ENCODE results near the gene HNRNPC.

HNRNPC gene

DNA sequence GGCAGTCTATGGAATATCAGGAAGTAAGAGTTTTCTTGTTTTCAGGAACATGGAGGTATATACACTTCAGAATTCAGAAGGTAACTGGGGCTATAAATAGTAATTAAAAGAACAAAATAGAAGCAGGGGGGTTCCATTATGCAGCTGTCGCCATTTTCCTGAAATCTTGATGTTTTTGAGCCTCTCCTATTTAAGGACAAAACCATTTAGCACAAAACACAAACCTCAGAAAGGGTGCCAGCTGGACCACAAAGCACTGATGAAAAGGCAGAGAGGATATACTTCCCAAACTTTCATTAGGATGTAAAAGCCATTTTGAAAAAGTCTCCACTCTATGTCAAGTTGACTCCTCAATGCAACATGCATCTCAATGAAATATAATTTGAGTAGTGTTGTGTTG lies 59.2 kb downstream of the HNRNPC start:
- no peak for DNase-seq (ENCODE audit: low read depth in 2 of 2)

DNA sequence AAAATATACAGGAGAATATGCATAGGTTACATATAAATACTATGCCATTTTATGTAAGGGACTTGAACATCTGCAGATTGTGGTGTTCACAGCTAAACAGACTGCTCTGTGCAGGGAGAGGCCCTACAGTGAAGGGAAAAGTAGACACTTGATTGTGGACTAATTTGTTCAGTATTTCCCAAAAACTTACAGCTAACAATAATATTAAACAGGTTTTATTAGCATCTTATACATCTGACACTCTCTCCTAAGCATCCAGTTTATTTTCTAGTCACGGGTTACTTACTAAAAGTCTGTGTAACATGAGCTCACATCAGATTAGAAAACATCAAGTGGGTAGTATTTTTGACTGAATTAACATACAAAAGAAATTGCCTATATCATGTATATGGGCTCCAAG lies 60.1 kb downstream of the HNRNPC start:
- DNase-seq (ENCODE audit: low read depth in 2 of 2), result no peak

DNA sequence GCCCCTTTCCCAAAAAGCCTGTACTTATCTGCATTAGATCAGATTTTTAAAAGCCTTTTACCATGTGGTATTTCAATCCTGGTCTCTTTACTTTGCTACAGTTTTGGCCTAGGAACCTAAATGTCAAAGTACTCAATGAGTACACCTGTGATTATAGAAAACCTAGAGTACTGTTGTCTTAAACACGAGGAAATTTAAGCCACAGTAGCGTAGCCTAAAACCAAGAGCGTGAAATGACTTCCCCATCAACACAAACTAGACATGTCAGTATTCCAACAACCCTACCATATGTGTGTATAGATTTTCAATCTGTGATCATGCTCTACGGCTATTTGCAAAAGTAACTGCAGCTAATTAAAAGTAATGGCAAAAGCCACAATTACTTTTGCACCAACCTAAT lies 60.7 kb downstream of the HNRNPC start:
- no peak for DNase-seq (ENCODE audit: low read depth in 2 of 2)

DNA sequence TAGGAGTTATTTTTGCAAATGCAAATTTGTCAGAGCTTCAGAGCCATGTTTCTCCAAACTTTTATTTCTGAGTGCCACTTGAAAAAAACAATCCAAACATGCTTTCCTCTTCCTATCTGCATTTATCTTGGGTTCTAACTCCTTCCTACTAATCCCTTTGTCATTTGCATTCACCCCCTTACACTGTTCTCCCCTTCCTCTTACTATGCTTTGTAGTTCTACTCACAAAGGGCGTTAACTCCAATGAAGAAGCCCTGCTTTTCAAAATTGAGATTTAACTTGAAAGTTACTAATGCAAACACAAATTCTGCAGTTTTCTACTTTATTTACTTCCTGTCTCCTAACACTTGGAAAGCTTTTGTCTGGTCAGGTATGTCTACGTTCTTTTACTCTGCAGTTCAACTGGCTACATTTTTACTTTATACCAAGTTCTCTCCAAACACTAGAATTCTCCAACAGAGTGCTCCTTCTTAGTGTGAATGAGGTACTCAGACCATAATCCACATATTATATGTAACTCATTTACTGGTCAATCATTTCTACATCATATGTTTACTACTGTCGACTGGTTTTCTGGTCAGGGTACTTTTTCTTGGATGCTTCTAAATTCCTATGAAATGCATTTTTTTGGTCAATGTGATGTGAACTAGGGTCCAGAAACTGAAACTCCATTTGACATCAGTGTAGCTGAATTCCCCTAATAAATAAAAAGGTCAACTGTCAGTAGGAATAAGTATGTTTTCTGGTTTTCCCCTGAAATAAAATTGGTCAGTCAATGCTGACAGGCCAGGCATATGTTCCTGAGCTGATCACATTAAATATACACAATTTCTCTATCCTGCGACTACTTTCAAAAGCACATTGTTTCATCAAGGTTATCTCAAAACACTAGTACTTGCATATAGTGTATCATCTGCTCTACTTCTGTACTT lies 62.2 kb downstream of the HNRNPC start:
- DNase-seq (ENCODE audit: low read depth in 2 of 2), result no peak

DNA sequence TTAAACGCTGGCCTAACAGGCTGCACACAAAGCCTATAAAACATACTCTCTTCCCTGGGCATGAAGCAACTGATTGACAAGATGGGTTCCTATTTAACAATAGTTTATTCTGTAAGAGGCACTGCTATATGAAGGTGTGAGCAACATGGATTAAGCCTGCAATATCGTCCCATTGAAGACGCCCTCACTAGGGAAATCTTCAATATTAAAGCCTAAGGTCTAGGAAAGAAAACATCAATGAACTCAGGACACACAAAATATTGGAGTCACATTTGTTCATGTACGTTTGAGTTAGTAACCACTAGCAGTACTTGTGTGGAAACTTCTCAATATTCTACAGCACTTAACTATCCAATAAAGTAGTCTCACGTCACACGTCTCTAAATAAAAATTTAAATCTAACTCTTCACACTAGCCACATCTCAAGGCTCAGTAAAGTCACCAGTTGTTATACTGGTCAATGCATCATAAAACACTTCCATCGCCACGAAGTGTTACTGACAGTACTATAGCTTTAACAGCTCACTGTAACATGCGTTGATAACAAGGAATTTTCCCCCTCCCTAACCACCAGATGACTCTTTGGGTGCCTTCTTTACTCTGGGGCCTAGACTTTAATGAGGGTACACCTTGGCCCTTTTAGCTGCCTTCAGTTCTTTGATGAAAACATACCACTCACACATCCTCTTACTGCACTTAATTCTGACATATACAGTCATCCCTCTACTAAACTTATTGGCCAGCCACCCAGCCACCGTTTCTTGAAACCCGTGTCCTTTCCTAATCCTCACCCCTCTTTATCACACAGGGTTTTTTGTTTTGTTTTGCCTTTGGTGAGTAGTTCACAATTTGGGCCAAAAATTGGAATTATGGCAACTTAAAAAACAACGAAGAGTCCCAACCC lies 63.3 kb downstream of the HNRNPC start:
- DNase-seq (ENCODE audit: low read depth in 2 of 2), result no peak

DNA sequence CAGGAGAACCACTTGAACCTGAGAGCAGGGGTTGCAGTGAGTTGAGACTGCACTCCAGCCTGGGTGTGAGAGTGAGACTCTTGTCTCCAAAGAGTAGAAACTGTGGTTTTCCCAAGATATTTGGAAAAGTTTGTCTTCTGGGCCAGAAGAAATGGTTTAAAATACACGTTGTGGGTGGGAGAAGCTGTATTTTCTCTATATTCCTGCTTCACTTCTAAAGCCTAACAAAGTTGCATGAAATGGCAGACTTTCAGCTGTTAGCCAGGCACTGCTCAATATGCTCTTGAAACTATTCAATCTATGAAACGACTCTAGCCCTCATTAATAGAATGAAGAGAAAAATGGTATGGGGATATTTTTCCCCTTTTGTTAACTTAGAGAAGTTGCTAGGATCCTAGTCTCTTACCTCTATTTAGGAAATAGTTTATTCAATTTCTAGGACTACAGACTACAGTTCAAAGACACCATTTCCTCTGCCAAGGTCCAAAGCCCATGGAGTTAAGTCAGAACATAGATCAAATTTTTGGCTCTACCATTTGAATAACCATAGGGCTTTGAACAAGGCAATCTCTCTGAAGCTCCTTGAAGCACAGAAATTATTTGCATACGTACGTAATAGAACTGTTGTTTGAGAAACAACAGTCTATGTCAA lies 64.1 kb downstream of the HNRNPC start:
- DNase-seq (ENCODE audit: low read depth in 2 of 2), result no peak

DNA sequence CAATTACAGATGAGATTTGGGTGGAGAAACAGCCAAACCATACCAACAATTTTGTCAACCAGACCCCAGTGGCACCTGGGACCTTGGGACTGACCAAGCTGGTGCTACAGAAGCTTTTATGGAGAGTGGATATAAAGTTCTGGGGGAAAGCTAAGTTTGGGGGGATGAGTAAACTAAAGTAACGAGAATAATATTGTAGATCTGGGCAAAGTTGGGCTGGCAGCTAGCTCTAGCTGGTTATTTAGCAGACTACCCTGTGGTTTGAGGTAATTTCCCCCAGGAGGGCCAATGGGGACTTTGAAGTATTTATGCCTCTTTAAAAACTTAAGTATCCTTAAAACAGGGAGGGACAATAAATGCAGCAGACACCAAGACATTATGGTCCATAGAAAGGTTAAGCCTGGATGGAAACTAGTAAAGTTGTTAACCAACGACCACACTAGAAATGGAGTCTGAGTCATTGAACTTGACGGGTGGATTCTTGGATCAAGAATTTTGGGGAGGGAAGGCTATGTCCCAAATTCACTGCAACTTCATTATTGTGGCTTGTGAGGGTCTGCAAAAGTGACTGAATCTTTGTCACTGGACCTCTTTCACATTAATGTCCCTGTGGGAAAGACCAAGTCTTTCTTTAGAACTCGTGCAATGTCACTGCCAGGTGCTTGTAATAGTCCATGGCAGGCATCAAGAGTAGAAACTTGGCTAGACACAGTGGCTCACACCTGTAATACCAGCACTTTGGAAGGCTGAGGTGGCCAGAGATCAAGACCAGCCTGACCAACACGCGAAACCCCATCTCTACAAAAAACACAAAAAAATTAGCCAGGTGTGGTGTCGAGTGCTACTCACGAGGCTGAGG lies 64.8 kb downstream of the HNRNPC start:
- DNase-seq (ENCODE audit: low read depth in 2 of 2), result no peak

DNA sequence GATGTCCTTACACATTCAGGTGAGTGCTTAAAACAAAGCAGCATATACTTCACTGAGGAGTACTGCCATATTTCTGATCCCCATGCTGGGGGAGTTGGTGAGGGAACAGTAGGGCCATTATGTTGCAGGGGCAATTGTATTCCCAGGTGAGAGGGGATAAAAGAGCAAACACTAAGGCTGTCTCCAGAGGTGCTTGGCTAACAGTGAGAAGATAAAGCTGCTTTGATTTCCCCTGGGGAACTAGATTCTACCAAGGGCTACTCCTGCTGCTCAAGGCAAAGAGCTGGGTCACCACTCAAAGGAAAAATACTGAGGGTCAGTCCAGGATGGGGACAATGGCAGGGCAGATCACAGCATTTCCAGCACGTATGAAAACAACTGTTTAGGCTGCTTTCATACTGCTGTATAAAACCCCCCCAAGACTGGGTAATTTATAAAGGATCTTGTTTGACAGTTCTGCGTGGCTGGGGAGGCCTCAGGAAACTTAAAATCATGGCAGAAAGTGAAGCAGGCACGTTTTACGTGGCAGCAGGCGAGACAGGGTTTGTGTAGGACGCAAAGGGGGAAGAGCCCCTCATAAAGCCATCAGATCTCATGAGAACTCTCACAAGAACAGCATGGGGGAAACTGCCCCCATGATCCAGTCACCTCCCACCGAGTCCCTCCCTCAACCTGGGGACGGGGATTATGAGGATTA lies 65.6 kb downstream of the HNRNPC start:
- no peak for DNase-seq (ENCODE audit: low read depth in 2 of 2)

DNA sequence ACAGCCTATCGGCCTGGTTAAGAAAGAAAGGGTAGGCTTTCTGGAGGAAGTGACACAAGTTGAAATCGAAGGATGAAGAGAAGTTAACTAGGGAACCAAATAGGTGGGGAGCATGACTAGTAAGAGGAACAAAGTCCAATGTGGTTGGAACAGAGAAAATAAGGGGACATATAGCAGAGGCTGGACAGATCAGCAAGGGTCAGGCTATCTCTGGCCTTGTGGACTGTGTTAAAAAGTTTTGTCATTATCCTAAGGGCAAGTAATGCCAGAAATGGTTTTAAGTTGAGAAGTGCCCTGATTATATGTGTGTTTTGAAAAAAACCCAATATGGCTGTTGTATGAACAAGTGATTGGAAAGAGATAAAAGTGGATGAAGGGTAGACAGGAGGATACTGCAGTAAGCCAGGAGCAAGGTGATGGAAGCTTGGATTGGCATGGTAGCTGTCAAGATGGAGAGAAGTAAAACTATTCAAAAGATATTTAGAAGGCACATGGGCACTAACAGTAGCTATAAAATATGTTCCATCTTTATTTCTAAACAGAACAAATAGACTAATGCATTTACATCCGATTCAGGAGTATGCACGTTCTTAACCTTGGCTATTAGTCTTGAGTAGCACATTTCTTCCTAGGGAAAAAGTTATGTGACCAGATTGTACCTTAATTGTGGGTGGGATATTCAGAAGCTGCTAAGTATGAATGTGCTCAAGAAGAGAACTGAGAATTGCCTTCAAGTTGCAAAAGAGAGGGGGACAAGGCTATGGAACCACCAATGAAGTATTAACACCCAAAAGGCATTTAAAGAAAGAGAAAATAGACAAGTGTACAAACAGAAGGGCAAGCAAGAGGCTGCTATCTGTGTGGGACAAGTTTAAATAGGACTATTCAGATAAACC lies 66.5 kb downstream of the HNRNPC start:
- DNase-seq (ENCODE audit: low read depth in 2 of 2), result no peak

DNA sequence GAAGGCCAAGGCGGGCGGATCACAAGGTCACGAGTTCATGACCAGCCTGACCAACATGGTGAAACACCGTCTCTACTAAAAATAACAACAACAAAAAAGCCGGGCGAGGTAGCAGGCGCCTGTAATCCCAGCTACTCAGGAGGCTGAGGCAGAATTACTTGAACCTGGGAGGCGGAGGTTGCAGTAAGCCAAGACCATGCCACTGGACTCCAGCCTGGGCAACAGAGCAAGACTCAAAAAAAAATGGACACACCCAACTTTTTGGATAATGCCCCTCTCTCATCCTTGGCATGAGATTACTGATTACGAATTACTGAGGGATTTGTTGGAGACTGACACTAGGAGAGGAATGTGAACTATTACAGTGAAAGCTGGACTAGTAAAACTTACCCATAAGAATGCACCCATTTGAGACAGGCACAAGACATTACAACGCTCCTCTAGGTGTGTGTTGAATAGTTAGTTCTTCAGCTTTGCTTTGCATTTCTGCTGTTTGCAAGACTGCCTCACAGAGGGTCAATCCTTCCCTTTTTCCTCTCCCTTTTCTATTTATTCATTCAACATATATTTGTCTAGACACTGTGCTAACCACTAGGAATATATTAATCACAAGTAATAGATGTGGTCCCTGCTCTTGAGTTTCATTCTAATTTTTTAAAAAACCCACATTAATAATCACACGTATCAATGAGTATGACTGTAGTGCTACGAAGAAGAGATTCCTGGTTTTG lies 67.3 kb downstream of the HNRNPC start:
- no peak for DNase-seq (ENCODE audit: low read depth in 2 of 2)

DNA sequence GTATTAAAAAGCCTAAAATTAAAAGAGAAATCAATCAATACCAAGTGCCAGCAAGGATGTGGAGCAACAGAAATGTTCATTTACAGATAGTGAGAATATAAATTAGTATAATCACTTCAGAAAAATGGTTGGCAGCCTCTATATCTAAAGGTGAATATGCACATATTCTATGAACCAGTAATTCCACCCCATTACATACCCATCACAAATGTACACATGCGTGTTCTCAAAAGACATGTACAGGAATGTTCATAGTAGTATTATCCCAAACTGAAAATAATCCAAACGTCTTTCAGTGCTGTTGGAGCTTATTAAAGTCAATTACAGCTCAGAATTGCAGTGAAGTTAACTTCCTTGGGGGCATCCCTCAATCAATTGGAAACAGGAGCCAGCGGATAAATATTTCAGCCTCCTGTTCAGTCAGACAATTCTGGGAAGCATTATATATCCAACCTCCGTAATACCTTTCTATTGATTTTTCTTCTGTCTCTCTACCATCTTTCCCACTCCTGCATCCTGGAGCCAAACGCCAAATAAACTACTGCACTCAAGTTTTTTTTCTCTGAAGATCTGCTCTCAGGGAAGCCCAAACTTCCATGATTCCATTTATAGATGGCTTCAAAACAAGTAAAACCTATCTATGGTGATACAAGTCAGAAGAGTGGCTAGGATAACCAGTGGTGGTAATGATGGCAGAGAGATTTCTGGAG lies 68.3 kb downstream of the HNRNPC start:
- no peak for DNase-seq (ENCODE audit: low read depth in 2 of 2)

DNA sequence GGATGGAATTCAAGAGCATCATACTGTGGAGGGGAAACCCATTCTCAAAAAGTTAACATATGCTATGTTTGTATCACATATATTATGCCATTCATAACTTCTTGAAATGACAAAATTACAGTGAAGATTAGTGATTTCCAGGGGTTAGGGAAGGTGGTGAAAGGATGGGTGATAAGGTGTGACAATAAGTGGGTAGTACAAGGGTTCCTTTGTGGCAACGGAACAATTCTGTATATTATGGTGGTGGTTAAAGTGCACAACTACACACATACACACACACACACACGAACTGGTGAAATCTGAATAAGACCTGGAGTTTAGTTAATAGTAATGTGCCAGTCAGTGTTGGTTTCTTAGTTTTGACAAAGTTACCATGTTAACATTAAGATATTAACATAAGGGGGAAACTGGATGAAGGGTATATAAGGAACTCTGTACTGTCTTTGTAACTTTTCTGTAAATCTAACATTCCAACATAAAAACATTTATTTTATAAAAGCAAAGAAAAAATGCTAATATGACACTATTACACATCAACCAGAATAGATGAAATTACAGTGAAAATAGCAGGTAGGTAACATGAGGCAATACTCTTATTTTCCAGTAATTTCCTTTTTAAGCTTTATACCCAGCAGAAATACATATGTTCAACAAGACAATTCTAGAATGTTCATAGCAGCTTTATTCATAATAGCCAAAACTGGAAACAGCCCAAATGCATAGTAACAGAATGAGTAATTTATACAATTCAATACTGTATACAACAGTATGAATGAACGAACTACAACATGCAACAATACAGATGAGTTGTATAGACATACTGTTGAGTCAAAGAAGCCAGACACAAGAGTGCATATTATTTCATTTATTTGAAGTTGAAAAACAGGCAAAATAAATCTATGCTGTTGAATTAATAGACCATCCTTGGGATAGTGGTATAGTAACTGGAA lies 69.4 kb downstream of the HNRNPC start:
- no peak for DNase-seq (ENCODE audit: low read depth in 2 of 2)

DNA sequence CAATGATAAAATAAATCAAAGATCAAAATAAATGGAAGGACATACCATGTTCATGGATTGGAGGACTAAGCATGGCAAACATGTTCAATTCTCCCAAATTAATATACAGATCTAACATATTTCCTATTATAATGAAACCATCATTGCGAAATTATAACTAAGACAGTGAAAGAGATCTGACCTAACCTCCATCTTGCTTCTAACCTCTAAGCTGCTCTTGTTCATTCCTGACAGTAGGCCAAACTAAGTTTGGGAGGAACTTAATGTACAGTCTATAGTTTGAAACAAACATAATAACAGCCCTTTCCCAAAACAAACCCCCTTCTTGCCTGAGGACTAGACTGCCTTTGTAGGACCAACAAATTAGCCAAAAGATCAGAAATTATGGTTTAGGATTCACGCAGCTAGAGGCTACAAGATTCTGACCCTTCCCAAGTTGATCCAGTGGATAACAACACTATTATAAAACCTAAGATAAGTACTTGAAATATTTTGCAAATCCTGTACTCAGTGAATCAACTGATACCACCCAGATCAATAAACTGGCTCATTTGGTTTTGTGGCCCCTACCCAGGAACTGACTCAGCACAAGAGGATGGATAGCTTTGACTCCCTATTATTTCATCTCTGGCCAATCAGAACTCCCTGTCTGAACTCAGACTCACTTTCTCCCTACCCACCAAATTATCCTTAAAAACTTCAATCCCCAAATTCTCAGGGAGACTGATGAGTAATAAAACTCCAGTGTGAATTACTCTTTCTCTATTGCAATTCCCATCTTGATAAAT lies 71.6 kb downstream of the HNRNPC start:
- no peak for DNase-seq (ENCODE audit: low read depth in 2 of 2)

DNA sequence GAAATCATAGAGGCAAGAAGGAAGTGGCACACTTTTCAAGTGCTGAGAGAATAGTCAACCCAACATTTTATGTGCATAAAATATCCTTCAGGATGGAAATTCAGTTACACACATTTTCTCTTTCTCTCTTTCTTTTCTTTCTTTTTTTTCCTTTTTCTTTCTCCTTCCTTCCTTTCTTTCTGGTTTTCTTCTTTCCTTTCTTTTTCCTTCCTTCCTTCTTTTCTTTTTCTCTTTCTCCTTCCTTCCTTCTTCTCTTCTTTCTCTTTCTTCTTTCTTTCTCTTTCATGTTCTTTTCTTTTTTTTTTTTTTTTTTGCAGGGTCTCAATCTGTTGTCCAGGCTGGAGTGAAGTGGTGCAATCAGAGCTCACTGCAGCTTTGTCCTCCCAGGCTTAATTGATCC lies 74.6 kb downstream of the HNRNPC start:
- DNase-seq (ENCODE audit: low read depth in 2 of 2), result no peak

DNA sequence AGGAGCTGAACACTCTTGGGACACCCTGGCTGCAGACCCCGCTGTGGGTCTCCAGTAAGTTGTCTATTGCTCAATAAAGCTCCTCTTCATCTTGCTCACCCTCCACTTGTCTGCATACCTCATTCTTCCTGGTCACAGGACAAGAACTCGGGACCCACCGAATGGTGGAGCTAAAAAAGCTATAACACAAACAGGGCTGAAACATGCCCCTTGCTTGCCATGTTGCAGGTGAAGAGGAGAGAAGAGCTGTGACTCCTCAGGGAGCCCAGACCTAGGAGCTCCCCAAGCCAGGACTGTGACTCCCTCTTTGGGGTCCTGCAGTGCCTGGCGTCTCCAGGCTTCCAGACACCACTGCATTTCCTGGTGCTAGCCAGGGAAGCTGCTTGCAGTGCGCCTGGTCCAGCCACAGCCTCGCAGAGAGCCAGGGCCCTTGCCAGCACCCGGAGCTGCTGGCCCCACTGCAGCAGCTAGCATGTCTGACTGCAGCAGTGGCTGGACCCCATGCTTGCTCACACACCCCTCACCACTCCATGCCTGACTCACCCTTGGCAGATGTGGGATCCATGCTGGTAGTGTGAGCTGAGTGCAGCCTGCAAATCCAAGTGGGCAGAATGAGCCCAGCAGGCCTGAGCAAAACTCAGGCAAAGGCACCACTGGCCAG lies 76.2 kb downstream of the HNRNPC start:
- no peak for DNase-seq (ENCODE audit: low read depth in 2 of 2)

DNA sequence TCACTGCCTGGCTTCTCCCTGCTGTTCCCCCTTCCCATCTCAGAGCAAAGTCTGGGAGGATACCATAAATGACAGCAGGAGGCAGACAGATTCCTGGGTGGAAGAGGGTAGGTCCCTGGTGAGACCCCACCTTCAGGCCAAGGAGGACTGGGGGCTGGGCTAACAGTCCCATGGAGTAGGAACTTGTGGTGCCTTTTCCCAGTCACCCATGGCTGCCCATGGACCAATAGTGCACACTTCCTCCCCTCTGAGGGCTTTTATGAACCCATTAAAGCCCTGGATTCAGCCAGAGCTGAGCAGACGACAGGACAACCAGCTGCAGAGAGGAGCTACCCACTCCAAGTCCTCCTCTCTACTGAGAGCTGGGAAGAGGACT lies 76.8 kb downstream of the HNRNPC start:
- no peak for DNase-seq (ENCODE audit: low read depth in 2 of 2)

Data from stimulated activated CD4-positive, alpha-beta T cell treated with anti-CD3 and anti-CD28 coated beads, Interleukin-1b, Interleukin-23, amount 100 ng/mL, for 4 hours (primary cell).